ENCODE data around the gene CCNY.

CCNY gene

GRCh38 chr10:35562427-35562826, 226.1 kb downstream of the CCNY start:
- DNase-seq (ENCODE audit: low read depth), result no peak

- peak; percentile 41 for DNase-seq (ENCODE audit: low read depth)
Measured at GRCh38 chr10:35563261-35563891, 227.1 kb downstream of the CCNY start.

GRCh38 chr10:35564341-35564968, 228.1 kb downstream of the CCNY start:
- no peak for DNase-seq (ENCODE audit: low read depth)

DNA sequence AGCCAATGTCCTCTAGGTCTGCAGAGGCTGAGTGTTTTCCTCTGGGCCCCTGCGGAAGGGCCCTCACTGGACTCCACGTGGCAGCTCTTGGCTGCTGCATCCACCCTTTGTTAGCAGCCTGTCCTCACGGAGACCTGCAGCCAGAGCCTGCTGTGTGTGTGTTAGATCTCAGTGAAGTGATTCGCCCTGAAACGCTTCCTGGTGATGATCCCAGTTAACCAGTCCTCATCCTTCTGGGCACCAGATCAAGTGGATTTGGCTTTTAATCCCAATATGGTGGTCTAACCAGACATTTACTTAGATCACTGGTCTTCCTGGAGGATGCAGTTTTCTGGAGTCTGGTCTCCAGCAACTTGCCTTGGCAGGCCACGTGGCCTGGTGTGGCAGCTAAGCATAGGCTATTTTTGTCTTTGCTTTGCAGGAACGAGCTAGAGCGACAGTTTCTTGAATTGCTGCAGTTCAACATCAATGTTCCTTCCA, 229.3 kb downstream of the CCNY start:
- DNase-seq (ENCODE audit: low read depth), result no peak

DNA sequence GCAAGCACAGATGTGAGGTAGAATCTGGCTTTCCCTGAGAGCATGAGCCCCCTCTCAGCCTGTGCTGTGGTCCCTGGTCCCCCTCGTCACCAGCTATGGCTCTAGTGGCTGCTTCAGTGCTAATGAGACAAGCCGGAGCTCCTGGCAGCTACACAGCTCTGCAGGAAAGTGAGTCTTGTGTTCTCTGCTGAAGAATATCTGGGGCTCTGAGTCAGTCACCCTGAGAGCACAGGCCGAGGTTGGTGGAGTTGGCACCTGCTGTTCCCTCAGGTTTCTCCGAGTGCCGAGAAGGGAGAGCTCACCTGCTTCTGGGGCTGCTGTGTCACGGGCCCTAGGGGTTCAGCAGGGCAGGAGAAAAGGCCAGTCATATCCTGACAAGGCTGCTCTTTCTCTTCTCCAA, 231.6 kb downstream of the CCNY start:
- no peak for DNase-seq (ENCODE audit: low read depth)

DNA sequence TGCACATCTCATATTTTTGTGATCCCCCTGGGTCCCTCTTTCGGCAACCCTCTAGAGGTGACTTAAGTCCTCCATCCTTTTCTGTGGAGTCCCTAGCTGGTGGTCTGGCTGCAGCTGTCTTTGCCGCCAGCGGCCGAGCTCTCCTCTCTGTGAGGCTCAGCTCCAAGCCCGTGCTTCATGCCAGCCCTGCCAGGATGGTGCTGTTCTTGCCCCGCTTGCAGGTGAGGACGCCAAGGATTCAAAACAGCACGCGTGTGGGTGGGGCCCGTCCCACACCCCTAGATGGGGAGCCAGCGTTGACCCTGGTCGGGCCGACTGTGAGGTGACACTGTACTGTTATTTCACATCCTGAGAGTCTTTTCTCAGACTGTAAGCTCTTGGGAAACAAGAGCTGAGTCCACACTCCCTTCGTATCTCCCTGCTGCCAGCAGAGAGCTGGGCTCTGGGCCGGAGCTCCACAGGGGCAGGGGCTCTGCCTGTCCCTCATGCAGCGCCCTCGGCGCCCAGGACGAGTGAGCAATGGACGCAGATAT, 232.2 kb downstream of the CCNY start:
- DNase-seq (ENCODE audit: low read depth), result no peak

DNA sequence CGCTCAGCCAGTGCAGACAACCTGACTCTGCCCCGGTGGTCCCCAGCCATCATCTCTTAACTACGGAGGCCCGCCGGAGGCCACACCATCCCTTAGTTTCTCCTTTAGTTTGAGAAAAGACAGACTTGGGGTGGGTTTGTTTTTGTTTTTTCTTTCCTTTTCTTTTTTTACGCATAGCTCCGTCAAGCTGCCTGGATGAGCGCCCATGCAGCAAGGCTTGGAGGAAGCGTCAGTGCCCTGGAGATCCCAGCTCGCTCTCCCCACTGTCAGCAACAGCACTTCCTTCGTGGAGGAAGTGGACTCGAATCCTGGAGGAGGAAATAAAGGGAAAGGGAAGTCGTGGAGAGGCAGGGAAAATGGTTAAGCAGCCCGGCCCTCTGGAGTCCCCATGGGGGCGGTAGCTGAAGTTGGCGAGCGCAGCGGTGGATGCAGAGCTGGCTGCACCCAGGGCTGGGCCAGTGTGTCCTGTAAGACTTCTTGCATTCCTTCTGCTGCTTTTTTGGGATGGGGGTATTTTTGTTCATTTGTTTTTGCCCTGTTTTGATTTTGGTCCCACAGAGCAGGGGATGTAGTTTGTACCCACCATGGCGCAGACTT, 232.9 kb downstream of the CCNY start:
- no peak for DNase-seq (ENCODE audit: low read depth)

- no peak for DNase-seq (ENCODE audit: low read depth)
Measured at GRCh38 chr10:35569836-35570235, 233.5 kb downstream of the CCNY start.

- no peak for DNase-seq (ENCODE audit: low read depth)
Measured at GRCh38 chr10:35570397-35570796, 234.1 kb downstream of the CCNY start.

- DNase-seq (ENCODE audit: low read depth), result no peak
Measured at GRCh38 chr10:35572583-35572982, 236.3 kb downstream of the CCNY start.

DNA sequence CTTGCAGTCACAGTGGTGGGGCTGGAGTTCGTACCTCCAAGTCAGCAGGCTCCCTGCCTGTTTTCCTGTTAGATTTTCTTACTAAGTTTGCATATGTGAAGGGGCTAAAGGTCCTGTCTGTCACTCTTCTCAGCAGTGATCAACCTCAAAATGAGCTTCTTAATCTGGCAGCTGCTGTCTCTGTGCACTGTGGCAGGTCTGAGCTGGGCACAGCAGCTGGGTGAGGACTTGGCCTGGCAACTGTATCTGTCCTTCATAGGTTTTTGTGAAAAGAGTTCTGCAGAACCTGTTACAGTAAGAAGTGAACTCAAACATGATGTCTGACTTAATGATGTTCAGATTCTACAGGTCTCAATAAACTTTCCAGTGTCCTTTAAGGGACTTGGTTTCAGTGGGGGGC, 237.5 kb downstream of the CCNY start:
- no peak for DNase-seq (ENCODE audit: low read depth)

DNA sequence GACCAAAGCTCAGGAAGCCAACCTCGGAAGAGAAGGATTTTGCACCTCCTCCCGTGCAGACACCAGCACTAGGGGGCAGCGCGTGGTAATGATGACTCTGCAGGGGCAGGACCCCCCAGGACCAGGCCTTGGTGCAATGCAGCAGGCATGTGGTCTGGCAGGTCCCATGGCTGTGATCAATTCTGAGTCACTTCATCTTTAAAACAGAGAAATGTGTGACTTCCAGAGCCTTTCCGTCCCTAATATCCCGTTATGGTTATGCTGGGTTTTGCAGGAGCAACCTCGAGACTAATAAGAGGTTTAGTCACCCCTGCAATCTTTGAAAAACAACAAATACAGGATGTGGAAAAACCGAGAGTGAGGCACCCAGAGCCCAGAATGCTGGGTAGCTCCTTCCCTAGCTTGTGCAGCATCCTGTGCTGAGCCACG, 238.6 kb downstream of the CCNY start:
- no peak for DNase-seq (ENCODE audit: low read depth)

DNA sequence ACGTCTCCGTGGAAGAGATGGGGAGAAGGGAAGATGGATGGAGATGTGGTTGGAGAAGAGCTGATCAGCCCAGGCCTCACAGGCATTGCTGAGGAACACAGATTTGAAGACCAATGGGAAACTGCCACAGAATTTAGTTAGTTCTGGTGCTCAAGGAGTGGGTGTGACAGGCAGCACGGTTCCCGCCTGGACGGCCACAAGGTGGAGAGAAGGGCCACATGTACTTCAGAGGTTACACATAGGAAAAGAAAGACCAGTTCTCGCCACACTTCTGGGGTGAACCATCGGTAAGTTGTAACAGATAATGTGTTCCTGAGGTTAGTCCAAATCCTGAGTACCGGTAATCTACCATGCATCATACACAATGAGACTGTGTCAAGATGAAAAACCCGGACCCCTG, 239.3 kb downstream of the CCNY start:
- no peak for DNase-seq (ENCODE audit: low read depth)

DNA sequence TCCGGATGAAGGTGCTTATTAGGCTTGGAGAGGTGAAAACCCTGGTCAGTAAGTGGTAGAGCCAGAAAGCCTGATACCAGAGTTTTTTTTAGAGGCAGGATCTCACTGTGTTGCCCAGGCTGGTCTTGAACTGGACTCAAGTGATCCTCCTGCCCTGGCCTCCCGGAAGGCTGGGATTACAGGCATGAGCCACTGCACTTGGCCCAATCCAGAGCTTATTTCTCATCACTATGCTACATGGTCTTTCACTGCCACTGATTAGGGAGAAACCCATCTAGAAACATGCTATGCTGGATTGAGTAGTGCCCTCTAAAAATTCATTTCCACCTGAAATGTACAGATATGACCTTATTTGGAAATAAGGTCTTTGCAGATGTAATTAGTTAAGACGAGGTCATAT, 240.4 kb downstream of the CCNY start:
- DNase-seq (ENCODE audit: low read depth), result no peak

- no peak for DNase-seq (ENCODE audit: low read depth)
Measured at GRCh38 chr10:35577926-35578617, 241.8 kb downstream of the CCNY start.

- no peak for DNase-seq (ENCODE audit: low read depth)
Measured at GRCh38 chr10:35578618-35578956, 242.3 kb downstream of the CCNY start.

- DNase-seq (ENCODE audit: low read depth), result no peak
Measured at GRCh38 chr10:35579116-35579515, 242.8 kb downstream of the CCNY start.

DNA sequence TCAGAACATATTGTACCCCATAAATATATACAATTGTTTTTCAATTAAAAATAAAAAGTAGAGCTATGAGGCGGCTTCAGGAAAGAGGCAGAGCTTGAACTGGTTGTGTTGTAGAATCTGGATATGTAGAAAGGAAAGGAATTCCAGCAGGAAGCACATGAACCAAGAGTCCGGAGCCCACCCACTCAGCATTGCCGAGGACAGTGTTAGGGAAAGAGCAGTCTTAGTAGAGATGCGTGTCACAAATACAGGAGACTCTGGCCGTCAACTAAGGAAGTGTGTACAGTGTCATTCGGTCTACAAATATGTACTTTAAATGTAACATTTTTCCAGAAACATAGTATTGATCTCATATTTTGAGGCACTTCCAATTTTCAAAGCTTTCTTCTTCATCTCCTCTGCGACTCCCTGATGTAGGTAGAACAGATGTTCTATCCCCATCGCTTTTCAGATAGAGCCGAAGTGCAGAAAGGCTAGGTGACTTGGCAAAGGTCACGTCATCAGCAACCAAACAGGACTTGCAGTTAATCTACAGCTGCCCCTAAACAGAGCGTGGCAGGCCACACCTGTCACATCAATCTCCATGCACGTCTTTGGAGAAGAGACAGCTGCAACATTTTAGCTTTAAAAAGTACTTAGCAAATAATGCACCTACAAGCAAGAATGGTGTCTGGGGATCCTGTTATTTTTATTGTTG, 243.6 kb downstream of the CCNY start:
- no peak for DNase-seq (ENCODE audit: low read depth)

GRCh38 chr10:35580423-35580770, 244.1 kb downstream of the CCNY start:
- DNase-seq (ENCODE audit: low read depth), result no peak

DNA sequence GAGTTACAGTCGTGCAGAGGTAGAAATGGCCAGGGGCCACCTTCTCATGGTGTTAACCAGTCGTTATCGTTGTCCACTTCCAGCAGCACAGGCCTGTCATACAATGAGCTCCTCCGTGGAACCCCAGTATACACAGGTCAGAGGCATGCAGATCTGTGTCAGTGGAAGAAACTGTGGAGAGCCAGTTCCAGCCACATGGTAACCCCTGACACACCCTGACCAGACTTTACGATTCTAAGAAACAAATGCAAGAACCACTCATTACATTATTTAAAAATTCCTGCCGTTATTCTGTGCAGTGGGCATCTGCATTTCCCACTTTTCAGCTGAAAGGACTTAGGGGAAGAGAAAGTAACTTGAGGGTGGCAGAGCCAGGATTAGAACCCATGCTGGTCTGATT, 245.3 kb downstream of the CCNY start:
- no peak for DNase-seq (ENCODE audit: low read depth)

DNA sequence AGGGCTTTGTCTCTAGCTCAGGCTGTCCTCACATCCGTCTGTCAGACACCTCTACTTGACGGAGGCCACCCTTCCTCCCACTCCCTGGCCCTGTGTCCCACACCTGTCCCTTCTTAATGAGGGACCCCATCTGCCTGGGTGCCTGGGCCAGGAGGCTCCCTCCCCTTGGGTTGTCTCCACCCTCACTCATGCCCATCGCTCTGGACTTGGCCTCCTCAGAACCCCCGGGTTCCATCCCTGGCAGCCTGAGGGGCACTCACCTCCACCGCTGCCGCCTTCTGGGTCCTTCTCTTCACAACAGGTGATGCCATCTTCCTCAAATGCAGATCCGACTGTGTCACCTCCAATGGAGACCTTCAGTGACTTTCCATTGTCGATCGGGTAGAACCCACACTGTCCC, 248.6 kb downstream of the CCNY start:
- DNase-seq (ENCODE audit: low read depth), result no peak

- DNase-seq (ENCODE audit: low read depth), result no peak
Measured at GRCh38 chr10:35585356-35585755, 249.0 kb downstream of the CCNY start.
